ENCODE measurements around the gene FGD6.

- TF ChIP-seq, protein P1, sequence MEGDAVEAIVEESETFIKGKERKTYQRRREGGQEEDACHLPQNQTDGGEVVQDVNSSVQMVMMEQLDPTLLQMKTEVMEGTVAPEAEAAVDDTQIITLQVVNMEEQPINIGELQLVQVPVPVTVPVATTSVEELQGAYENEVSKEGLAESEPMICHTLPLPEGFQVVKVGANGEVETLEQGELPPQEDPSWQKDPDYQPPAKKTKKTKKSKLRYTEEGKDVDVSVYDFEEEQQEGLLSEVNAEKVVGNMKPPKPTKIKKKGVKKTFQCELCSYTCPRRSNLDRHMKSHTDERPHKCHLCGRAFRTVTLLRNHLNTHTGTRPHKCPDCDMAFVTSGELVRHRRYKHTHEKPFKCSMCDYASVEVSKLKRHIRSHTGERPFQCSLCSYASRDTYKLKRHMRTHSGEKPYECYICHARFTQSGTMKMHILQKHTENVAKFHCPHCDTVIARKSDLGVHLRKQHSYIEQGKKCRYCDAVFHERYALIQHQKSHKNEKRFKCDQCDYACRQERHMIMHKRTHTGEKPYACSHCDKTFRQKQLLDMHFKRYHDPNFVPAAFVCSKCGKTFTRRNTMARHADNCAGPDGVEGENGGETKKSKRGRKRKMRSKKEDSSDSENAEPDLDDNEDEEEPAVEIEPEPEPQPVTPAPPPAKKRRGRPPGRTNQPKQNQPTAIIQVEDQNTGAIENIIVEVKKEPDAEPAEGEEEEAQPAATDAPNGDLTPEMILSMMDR (conservative IDR thresholded peaks at IDR 0.05; ENCODE audit: low read depth, low read length) = no peak
- TF ChIP-seq EZH2phosphoT487 (IDR thresholded peaks at IDR 0.05; ENCODE audit: borderline replicate concordance, low read length) (no peak), EZH2 (IDR thresholded peaks at IDR 0.05; ENCODE audit: low read length, unreplicated experiment) (no peak)
Measured at GRCh38 chr12:95261109-95261508, 43.8 kb upstream of the FGD6 start.
